Fibroblast of pulmonary artery (primary cell): ENCODE measurements around the gene CACNB2.

Experiments used
- DNase-seq: peaks from one replicate; pipeline ENCODE4 v3.0.0-alpha.2; 2010; ENCODE audit warnings: low read depth
- H3K4me3 ChIP-seq: replicated peaks from 2 replicates; pipeline ENCODE4 v1.5.1; 2011; ENCODE audit warnings: low read depth, mild to moderate bottlenecking, control low read depth, low read length, moderate library complexity
- CTCF ChIP-seq: IDR thresholded peaks from 2 replicates; pipeline ENCODE4 v1.5.1; 2011; ENCODE audit warnings: mild to moderate bottlenecking, control low read depth, low read length, inconsistent platforms; ENCODE audit errors: missing control alignments

CACNB2 gene

DNA sequence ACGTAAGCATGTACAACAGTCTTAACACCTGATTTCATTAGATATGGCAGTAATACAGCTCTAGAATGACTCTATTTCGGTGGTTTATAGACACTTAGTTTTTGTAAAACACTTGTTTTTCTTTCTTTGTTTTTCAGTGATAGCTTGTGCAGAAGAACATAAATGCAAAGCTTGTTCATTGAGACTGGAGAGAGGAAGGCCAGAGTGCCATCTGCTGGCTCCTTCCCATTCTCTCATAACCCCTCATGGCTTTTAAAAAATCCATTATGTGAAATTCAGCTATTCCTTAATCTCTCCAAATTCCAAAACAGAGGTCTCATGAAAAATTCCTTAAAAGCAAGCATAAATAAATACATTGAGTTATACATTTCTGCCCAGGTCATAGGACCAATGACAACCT, 76.3 kb downstream of the CACNB2 start:
- DNase-seq, result peak; percentile 60
- peak; percentile 65 for TF ChIP-seq CTCF
- H3K4me3 ChIP-seq, result no peak overlapping the region

DNA sequence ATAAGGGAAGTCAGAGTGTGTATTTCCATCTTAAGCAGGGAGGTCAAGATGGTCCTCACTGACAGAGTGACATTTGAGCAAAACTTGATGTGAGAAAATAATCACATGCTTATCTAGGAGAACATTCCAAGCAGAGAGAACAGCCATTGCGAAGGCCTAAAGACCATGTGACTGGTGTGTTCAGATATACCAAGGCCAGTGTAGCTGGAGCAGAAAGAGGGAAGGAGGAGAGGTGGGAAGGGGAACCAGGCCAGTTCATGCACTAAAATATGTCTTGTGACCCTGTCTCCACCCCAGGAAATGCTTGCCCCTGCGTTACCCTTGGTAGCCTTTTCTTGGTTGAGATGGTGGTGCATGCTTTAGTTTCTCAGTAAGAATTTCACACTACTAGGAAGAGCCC, 77.4 kb downstream of the CACNB2 start:
- TF ChIP-seq CTCF, result no peak
- H3K4me3 ChIP-seq, result no peak overlapping the region
- DNase-seq, result no peak

DNA sequence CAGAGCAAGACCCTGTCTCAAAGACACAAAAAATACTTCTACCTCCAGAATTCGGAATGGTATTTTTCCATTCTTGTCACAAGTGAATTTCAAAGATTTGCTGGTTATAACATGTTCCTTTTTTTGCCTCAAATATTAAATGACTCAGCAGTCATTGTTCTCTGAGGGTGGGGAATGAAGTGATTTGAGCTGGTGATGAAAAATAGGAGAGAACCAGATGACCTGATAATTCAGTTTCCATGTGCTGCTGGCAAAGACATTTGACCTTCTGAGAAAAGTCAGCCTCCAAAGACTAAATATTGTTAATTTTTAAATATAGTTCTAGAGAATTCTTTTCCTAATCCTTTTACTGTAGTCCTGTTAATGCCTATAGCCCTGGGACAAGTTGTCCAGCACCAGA, 78.9 kb downstream of the CACNB2 start:
- TF ChIP-seq CTCF, result no peak
- DNase-seq, result no peak
- no peak overlapping the region for H3K4me3 ChIP-seq

GRCh38 chr10:18221123-18221522, 80.9 kb downstream of the CACNB2 start:
- TF ChIP-seq CTCF, result no peak
- no peak overlapping the region for H3K4me3 ChIP-seq
- no peak for DNase-seq

- H3K4me3 ChIP-seq, result no peak overlapping the region
- no peak for TF ChIP-seq CTCF
- no peak for DNase-seq
These were observed 81.7 kb downstream of the CACNB2 start for GRCh38 chr10:18221882-18222281.

DNA sequence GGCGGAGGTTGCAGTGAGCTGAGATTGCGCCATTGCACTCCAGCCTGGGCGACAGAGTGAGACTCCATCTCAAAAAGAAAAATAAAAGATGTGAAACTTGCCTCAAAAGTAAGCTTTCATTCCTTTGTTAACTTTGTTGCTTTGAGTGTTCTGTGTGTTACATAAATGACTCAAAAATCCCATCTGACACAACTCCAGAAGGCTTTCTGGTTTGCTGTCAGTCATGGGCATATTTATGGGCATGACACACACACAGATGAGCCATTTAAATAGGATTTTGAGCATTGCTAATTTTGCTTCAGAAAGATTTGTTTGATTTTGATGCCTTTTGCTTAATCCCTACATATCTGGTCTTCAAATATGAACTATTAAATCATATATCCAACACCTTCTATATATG, 82.6 kb downstream of the CACNB2 start:
- TF ChIP-seq CTCF, result no peak
- H3K4me3 ChIP-seq, result no peak overlapping the region
- no peak for DNase-seq

DNA sequence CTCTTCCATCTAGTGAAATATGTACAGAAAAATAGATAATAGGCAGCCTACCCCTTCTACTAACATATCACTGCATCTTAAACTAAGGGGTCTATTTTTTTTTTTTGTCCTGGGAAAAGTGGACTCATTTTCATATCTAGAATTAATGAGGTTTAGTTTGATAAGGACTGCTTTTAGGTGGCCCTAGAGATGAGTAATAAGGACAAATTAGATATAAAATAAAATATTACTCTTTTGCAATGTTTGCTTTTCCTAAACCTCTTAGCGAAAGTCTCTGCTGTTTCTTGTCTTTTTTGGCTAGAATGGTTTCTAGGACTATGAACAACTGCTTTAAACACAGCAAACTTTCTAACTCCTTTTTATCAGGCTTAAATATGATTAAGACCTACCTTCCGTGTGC, 83.7 kb downstream of the CACNB2 start:
- H3K4me3 ChIP-seq, result no peak overlapping the region
- TF ChIP-seq CTCF, result no peak
- DNase-seq, result no peak
